Activated CD8-positive, alpha-beta memory T cell treated with anti-CD3 and anti-CD28 coated beads for 48 hours (primary cell): ENCODE data around the gene CTNND2.

Experiments used
- DNase-seq, 3 experiments: peaks; one replicate each; pipeline ENCODE4 v3.0.0-alpha.2; 2020; ENCODE audit warnings: low read depth in 2 of 3, low spot score in 2 of 3

Gene CTNND2

GRCh38 chr5:11277323-11277722 lies 626.9 kb downstream of the CTNND2 start:
- no peak for DNase-seq

GRCh38 chr5:11273180-11273903 lies 630.9 kb downstream of the CTNND2 start:
- DNase-seq = no peak

- DNase-seq = no peak
Observed at GRCh38 chr5:11269515-11269914, 634.7 kb downstream of the CTNND2 start.

GRCh38 chr5:11268891-11269290 lies 635.4 kb downstream of the CTNND2 start:
- no peak for DNase-seq

- DNase-seq = no peak
Observed at GRCh38 chr5:11266331-11266730, 637.9 kb downstream of the CTNND2 start.

- no peak for DNase-seq
Observed at GRCh38 chr5:11261241-11261640, 643.0 kb downstream of the CTNND2 start.

GRCh38 chr5:11258001-11258400 lies 646.2 kb downstream of the CTNND2 start:
- DNase-seq = no peak

GRCh38 chr5:11252523-11252922 lies 651.7 kb downstream of the CTNND2 start:
- DNase-seq = no peak

- DNase-seq = no peak
Observed at GRCh38 chr5:11252075-11252474, 652.2 kb downstream of the CTNND2 start.

GRCh38 chr5:11251247-11251646 lies 653.0 kb downstream of the CTNND2 start:
- no peak for DNase-seq

- DNase-seq = no peak
Observed at GRCh38 chr5:11248966-11249365, 655.3 kb downstream of the CTNND2 start.

- DNase-seq = no peak
Observed at GRCh38 chr5:11247224-11247623, 657.0 kb downstream of the CTNND2 start.

GRCh38 chr5:11240293-11241190 lies 663.7 kb downstream of the CTNND2 start:
- no peak for DNase-seq

- DNase-seq = no peak
Observed at GRCh38 chr5:11239261-11240015, 664.8 kb downstream of the CTNND2 start.

GRCh38 chr5:11234501-11234911 lies 669.7 kb downstream of the CTNND2 start:
- DNase-seq = no peak

- no peak for DNase-seq
Observed at GRCh38 chr5:11230890-11231289, 673.4 kb downstream of the CTNND2 start.

GRCh38 chr5:11227064-11227463 lies 677.2 kb downstream of the CTNND2 start:
- DNase-seq = no peak

- no peak for DNase-seq
Observed at GRCh38 chr5:11224436-11225187, 679.6 kb downstream of the CTNND2 start.

- no peak for DNase-seq
Observed at GRCh38 chr5:11222169-11222568, 682.1 kb downstream of the CTNND2 start.

GRCh38 chr5:11214864-11215644 lies 689.2 kb downstream of the CTNND2 start:
- DNase-seq = no peak
